ENCODE measurements around the gene TEX30.

Gene TEX30

GRCh38 chr13:102721800-102722231 lies 51.8 kb downstream of the TEX30 start:
- no peak for DNase-seq (ENCODE audit: extremely low read depth, low read depth)
- H3K4me3 ChIP-seq (replicated peaks; ENCODE audit: low read depth, low read length), result no peak overlapping the region
- TF ChIP-seq CTCF (IDR thresholded peaks at IDR 0.05; ENCODE audit: low read depth, low read length, missing control alignments), result no peak

- H3K4me3 ChIP-seq (replicated peaks; ENCODE audit: low read depth, low read length), result no peak overlapping the region
- no peak for TF ChIP-seq CTCF (IDR thresholded peaks at IDR 0.05; ENCODE audit: low read depth, low read length, missing control alignments)
- no peak for DNase-seq (ENCODE audit: extremely low read depth, low read depth)
These were observed 54.8 kb downstream of the TEX30 start for GRCh38 chr13:102718746-102719145.
